Middle frontal gyrus (tissue), 1 donor: ENCODE measurements around the gene ITGAL.
A peak's percentile ranks its signal among the peaks of the same experiment; 100 is the strongest.

Source experiments
- DNase-seq: peaks from one replicate; pipeline ENCODE4 v3.0.0-alpha.2; 2015; ENCODE audit warnings: low spot score; ENCODE audit errors: extremely low spot score

The ITGAL gene

DNA sequence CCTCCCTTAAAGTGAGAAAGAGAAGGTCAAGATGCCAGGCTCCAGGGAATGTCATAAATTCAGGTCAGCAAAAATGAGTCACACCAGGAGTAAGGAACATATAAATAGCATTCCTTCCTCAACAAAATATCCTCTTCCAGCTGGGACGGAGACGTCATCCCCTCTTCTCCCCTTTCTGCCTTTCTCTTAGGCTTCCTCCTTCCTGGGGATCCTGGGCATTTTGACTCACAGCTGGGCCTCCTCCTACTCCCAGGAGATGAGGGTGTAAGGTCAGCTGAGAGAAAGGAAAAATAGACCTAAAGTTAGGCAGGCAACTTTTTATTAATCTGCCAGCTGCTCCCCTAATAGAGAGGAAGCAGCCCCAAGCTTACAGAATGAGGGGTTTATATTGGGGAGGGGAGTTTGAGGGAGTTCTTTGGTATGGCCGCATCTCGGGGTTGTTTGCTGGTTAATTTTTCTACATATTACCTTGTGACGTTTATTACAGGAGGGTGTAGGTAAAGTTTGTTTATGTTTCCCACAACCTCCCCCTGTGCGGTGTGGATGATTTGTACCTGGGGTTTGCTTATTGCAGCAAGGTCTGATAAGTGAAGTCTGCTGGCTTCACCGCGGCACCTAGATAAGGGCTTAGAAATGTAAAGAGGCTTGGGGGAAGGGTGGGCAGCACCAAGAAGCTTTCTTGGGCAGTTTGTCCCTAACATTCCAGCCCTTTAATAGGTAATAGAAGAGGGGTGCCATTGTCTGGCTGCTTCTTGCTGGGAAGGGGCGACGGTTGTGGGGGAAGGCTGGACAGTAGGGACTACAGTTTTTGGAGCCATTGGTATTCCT, 69.2 kb downstream of the ITGAL start:
- DNase-seq, result no peak

DNA sequence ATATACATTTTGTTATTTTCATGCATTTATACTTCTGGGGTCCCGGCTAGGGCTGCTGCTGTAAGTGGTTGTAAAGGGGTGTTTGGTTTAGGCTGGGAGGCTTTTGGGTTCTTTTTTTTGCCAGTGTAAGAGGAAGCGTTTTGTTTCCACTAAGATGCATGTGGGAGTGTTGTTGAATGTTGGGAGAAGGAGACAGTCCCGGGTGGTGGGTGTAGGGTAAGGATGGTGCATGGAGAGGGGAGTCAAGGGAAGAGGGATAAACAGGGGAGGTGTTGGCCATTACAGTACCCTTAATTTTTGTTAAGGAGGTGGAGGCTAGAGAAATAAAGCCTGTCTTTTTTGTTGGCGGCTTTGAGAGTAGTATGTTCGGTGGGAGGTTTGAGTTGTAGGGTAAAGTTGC, 70.5 kb downstream of the ITGAL start:
- no peak for DNase-seq

- no peak for DNase-seq
These were observed 73.6 kb downstream of the ITGAL start for GRCh38 chr16:30546115-30546514.

- DNase-seq, result no peak
These were observed 76.1 kb downstream of the ITGAL start for GRCh38 chr16:30548416-30549253.

- DNase-seq, result no peak
These were observed 79.2 kb downstream of the ITGAL start for GRCh38 chr16:30551781-30552180.

DNA sequence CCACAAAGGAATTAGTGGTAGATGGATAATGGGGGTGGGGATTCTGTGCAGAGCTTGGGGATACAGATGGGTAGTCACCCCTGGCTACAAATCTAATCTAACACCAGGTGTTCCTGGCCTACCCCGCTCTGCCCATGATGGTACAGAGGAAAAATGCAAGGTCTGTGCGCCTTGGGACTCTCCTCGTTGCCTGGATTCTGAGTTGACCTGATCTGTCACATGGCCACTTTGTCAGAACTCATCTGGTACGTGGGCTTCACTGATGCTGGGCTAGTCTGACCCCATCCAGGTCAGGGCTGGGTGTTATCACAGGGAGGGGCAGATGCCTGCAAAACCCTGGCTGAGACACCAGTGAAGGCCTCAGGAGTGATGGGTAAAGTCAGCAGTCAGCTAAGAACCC, 80.4 kb downstream of the ITGAL start:
- no peak for DNase-seq

- DNase-seq, result no peak
These were observed 80.9 kb downstream of the ITGAL start for GRCh38 chr16:30553393-30553899.

DNA sequence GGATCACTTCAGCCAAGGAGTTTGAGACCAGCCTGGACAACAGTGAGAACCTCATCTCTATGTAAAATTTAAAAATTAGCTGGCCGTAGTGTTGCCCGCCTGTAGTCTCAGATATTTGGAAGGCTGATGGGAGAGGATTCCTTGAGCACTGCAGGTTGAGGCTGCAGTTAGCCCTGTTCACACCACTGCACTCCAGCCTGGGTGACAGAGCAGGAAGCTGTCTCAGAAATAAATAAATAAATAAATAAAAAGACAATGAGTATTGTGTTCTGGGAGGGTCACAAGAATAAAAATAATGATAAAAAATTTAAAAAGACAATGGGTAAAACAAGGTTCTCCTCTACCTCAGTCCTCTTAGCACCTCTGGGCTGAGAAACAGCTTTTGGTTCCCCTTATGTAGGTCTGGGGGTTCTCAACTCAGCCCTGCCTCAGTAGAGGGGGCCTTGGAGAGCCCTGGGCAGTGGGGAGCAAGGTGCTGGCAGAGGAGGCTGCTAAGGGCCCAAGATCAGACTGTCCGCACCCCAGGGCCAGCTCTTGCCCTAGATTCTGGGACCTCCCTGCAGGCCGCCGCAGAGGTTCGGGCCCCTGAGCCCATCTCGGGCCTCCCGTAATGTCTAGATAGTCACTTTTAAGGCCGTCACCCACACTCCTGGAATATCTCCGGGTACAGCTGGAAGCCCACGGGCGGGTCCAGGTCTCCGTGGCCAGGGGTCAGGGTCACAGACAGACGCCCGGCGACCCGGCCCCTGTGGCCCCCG, 82.2 kb downstream of the ITGAL start:
- DNase-seq, result no peak

DNA sequence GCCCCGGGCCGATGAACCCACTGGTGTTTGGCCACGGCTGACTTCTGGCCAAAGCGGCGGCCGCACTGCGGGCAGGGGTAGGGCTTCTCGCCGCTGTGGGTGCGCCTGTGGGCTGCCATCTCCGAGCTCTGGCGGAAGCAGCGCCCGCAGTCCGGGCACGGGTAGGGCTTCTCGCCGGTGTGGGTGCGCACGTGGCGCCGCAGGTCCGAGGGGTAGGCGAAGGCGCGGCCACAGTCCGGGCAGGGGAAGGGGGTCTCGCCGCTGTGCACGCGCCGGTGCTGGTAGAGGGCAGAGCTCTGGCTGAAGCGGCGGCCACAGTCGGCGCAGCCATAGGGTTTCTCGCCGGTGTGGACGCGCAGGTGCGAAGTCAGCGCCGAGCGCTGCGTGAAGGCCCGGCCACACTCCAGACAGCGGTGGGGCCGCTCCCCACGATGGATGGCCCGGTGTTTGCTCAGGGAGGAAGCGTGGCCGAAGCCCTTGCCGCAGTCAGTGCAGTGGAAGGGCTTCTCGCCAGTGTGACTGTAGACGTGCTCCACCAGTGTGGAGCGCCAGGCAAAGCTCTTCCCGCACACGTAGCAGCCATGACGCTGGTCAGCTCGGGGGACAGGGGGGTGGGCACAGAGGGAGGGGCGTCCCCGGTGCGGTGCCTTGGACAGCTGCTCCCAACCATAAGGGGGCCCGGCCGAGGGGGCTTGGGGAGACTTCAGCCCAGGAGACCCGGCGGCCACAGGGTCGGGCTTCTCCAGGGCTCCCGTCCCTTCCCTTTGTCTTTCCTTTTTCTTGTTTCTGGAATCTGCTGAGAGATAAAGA, 83.0 kb downstream of the ITGAL start:
- DNase-seq, result no peak

GRCh38 chr16:30556125-30556473, 83.6 kb downstream of the ITGAL start:
- DNase-seq, result no peak

DNA sequence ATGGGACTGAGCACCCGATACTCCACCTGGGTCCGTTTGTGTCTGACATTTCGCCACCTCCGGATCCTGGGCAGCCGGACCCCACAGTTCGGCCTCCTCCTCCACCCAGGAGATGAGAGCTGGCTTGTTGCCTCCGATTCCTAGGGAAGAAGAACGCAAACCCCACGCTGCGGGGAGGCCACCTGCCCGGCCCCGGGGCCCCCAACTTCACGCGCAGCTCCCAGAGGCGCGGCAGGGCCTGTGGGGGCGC, 85.1 kb downstream of the ITGAL start:
- no peak for DNase-seq

GRCh38 chr16:30557957-30558788, 85.6 kb downstream of the ITGAL start, which contains the start of gene ZNF764:
ZNF764 (minus strand) TSS chr16:30558374; CDS start chr16:30558182, 192 bp downstream.
- DNase-seq, result peak; percentile 99

- no peak for DNase-seq
These were observed 86.3 kb downstream of the ITGAL start for GRCh38 chr16:30558789-30559377.

- DNase-seq, result no peak
These were observed 87.1 kb downstream of the ITGAL start for GRCh38 chr16:30559690-30560089.

DNA sequence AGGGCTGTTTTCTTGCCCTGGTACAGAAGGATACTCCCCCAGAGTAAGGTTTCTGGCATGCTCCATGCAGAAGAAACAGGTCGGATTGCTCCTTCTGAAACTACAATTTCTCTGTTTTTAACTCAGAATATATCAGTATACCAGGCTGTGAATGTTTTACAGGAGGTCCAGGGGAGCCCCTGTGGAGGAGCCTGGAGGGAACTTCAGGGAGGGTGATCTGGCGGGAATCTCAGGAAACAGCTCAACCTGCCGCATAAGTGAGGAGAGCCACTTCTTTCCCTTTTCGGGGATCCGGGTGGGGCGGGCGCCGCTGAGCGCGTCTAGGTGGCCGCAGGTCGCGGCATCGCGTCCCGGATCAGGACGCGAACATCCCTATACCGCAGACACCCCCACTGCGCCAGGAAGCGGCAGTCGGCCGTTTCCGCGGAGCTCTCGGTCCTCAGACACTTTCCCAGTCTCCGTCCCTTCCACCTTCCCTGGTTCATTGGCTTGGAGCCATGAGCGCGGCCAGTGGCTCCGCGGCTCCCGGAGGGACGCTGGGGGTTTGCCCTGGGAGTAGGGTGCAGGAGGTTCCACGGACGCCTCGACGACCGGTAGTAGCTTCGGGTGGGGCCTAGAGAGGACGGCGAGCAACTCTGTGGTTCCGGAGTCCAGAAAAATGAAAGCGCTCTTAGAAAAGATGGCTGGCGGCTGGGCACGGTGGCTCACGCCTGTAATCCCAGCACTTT, 88.7 kb downstream of the ITGAL start:
- no peak for DNase-seq

DNA sequence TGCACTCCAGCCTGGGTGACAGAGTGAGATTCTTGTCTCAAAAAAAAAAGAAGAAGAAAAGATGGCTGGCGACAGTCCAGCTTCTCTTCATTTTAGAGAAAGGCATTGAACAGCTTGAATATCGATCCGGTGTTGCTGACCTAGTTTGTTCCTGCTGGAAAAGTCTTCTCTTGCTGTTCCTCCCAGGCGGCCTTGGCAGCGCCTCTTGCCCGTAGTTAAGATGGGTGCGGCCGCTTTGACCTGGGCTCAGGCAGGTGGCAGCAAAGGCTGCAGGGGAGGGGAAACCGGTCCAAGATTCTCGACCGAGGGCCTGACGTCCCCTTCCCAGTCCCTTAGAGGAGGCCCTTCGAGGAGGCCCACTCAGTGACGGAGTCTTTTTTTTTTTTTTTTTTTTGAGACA, 89.5 kb downstream of the ITGAL start:
- DNase-seq, result no peak

DNA sequence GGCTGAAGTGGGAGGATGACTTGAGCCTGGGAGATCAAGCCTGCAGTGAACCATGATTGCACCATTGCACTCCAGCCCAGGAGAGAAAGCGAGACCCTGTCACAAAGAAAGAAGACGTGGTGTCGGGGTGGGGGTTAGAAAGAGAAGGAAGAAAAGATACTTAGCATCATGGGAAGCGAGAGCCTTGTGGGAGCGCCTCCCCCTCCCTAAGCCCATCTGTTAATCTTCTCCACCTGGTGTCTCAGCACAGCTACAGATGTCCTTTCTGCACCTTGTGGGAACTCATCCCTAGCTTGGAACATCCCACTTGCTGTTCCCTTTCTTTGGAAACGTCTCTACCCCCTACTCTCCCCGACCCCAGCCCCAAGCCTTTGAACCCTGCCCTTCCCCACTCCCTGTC, 93.0 kb downstream of the ITGAL start:
- DNase-seq, result no peak

DNA sequence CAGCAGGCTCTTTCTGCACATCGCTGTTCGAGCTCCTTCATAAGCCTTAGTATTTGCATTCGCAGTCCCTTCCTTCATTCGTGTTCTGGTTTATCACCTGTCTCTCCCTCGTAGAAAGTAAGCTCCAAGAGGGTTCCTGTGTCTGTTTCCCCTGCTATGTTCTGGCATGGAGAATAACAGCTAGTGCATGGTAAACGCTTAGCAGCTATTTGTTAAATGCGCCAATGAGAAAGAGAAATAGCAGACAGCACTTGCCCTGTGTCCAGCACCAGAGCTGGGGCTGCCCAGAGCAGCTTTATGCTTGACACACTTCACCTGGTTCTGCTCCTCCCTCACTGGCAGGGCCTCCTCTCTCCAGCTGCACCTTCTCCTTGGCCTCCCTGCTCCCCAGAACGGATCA, 93.4 kb downstream of the ITGAL start:
- DNase-seq, result no peak

- no peak for DNase-seq
These were observed 94.0 kb downstream of the ITGAL start for GRCh38 chr16:30566531-30566930.
